DND-41 (cell line): ENCODE results near the gene DPYD.

Experiments used
- ATAC-seq: fragments of 200-7000 bp; cut with Tn5 transposase; 3 replicates; pipeline ENCODE4 v1.9.1; 2021; ENCODE audit warnings: low read depth; ENCODE audit not compliant: insufficient read depth
- DNase-seq: peaks from one replicate; pipeline ENCODE4 v3.0.0-alpha.2; 2020
- H2AFZ ChIP-seq: 2 replicates; pipeline ENCODE4 v1.6.0; 2012; ENCODE audit warnings: low read depth, low read length
- H3K27ac ChIP-seq: 2 replicates; pipeline ENCODE4 v1.5.1; 2012; ENCODE audit warnings: low read length, inconsistent platforms
- H3K27me3 ChIP-seq: fragments of 200-600 bp; sonication (generic); 2 replicates; pipeline ENCODE4 v1.6.0; 2012; ENCODE audit warnings: low read length, mild to moderate bottlenecking, inconsistent platforms; ENCODE audit not compliant: insufficient read depth, poor library complexity
- H3K36me3 ChIP-seq: 2 replicates; pipeline ENCODE4 v1.5.1; 2012; ENCODE audit warnings: low read length, inconsistent platforms; ENCODE audit not compliant: insufficient read depth
- H3K4me1 ChIP-seq: 2 replicates; pipeline ENCODE4 v1.5.1; 2012; ENCODE audit warnings: mild to moderate bottlenecking, low read length; ENCODE audit not compliant: insufficient read depth
- H3K4me2 ChIP-seq: 2 replicates; pipeline ENCODE4 v1.6.0; 2012; ENCODE audit warnings: mild to moderate bottlenecking, moderate library complexity, low read length, inconsistent platforms; ENCODE audit not compliant: insufficient read depth
- H3K4me3 ChIP-seq, 2 experiments: fragments of 200-600 bp in 1 of 2; shearing (Covaris generic) in 1 of 2; 2 replicates each; pipeline ENCODE4 v1.5.1; 2012 to 2016; ENCODE audit warnings: inconsistent platforms in 2 of 2, low read length in 2 of 2, mild to moderate bottlenecking in 2 of 2, low read depth in 1 of 2, moderate library complexity in 1 of 2
- H3K79me2 ChIP-seq: 2 replicates; pipeline ENCODE4 v1.6.0; 2012; ENCODE audit warnings: low read length, inconsistent platforms; ENCODE audit not compliant: insufficient read depth
- H3K9ac ChIP-seq: 2 replicates; pipeline ENCODE4 v1.6.0; 2012; ENCODE audit warnings: low read depth, mild to moderate bottlenecking, inconsistent platforms, low read length, moderate library complexity
- H3K9me3 ChIP-seq: 2 replicates; pipeline ENCODE4 v1.5.1; 2012; ENCODE audit warnings: low read length, moderate library complexity, mild to moderate bottlenecking, inconsistent platforms; ENCODE audit not compliant: insufficient read depth, severe bottlenecking
- H4K20me1 ChIP-seq: 2 replicates; pipeline ENCODE4 v1.6.0; 2012; ENCODE audit warnings: low read length; ENCODE audit not compliant: insufficient read depth
- CTCF ChIP-seq: IDR thresholded peaks from 2 replicates; pipeline ENCODE4 v1.5.1; 2012; ENCODE audit warnings: borderline replicate concordance, low read length, moderate library complexity, mild to moderate bottlenecking; ENCODE audit not compliant: poor library complexity, severe bottlenecking; ENCODE audit errors: extremely low read depth
- EZH2 ChIP-seq: IDR thresholded peaks from 3 replicates; pipeline ENCODE4 v1.6.1; 2012; ENCODE audit warnings: borderline replicate concordance, low read depth, mild to moderate bottlenecking, moderate library complexity, low read length, inconsistent platforms; ENCODE audit not compliant: severe bottlenecking

DPYD gene

DNA sequence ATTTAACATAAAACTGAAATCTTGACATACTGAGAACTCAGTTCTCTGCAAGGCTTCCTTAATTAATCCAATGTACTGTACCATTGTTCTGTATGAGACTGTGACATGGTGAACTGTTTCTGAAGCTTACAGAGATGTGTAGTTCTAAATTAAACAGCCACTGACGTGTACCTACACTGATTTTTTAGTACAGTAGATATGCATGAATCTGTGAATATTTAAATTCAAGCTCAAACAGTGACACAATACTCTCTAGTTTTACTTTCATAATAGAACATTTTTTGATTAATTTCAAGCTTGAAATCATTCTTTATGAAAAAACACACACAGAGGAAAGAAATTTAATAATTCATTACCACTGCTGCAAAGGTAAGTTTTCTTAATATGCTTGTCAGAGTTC, 621.9 kb downstream of the DPYD start:
- no peaks in the 10 kb centered on the region for H4K20me1 ChIP-seq
- peaks cover 3% of the 10 kb centered on the region; the same call in 1 of the 2 replicates for H3K36me3 ChIP-seq
- no peaks in the 10 kb centered on the region for H3K79me2 ChIP-seq
- no peaks in the 10 kb centered on the region for H3K4me1 ChIP-seq
- no peaks in the 10 kb centered on the region for H3K27me3 ChIP-seq
- no peak overlapping the region for H3K4me3 ChIP-seq
- DNase-seq (no peak), ATAC-seq (no peak)
- H3K9ac ChIP-seq, result no peak overlapping the region
- TF ChIP-seq CTCF (no peak), EZH2 (no peak)
- H3K27ac ChIP-seq, result no peak overlapping the region
- H3K4me2 ChIP-seq, result no peak overlapping the region
- H2AFZ ChIP-seq, result no peak overlapping the region
- H3K9me3 ChIP-seq, result no peaks in the 10 kb centered on the region

- H2AFZ ChIP-seq, result no peak overlapping the region
- H3K9me3 ChIP-seq, result no peaks in the 10 kb centered on the region
- no peaks in the 10 kb centered on the region for H3K4me1 ChIP-seq
- H3K27ac ChIP-seq, result no peak overlapping the region
- no peaks in the 10 kb centered on the region for H4K20me1 ChIP-seq
- no peaks in the 10 kb centered on the region for H3K79me2 ChIP-seq
- no peak overlapping the region for H3K4me3 ChIP-seq
- H3K27me3 ChIP-seq, result no peaks in the 10 kb centered on the region
- H3K9ac ChIP-seq, result no peak overlapping the region
- H3K36me3 ChIP-seq, result peaks cover 3% of the 10 kb centered on the region
- no peak overlapping the region for H3K4me2 ChIP-seq
- TF ChIP-seq EZH2 (no peak), CTCF (no peak)
- DNase-seq (no peak), ATAC-seq (no peak)
Observed at GRCh38 chr1:97297611-97298010, 623.2 kb downstream of the DPYD start.

GRCh38 chr1:97281962-97282361, 638.9 kb downstream of the DPYD start:
- no peak overlapping the region for H3K4me3 ChIP-seq
- DNase-seq, result no peak
- H3K27me3 ChIP-seq, result no peaks in the 10 kb centered on the region
- no peaks in the 10 kb centered on the region for H3K36me3 ChIP-seq
- no peaks in the 10 kb centered on the region for H3K9me3 ChIP-seq
- no peaks in the 10 kb centered on the region for H4K20me1 ChIP-seq
- TF ChIP-seq EZH2 (no peak), CTCF (no peak)
- no peaks in the 10 kb centered on the region for H3K79me2 ChIP-seq
- ATAC-seq, result no peak
- H3K4me1 ChIP-seq, result no peaks in the 10 kb centered on the region
- H3K9ac ChIP-seq, result no peak overlapping the region
- no peak overlapping the region for H3K27ac ChIP-seq
- H3K4me2 ChIP-seq, result no peak overlapping the region
- H2AFZ ChIP-seq, result no peak overlapping the region

- DNase-seq, result no peak
- Histone ChIP-seq H3K9ac (no peak overlapping the region), H3K4me2 (no peak overlapping the region), H3K36me3 (no peaks in the 10 kb centered on the region), H3K79me2 (no peaks in the 10 kb centered on the region), H4K20me1 (no peaks in the 10 kb centered on the region), H3K4me1 (no peaks in the 10 kb centered on the region), H2AFZ (no peak overlapping the region), H3K9me3 (no peaks in the 10 kb centered on the region), H3K27me3 (no peaks in the 10 kb centered on the region), H3K27ac (no peak overlapping the region), H3K4me3 (no peak overlapping the region)
- no peak for TF ChIP-seq CTCF
- no peak for TF ChIP-seq EZH2
- no peak for ATAC-seq
Observed at GRCh38 chr1:97277891-97278654, 642.8 kb downstream of the DPYD start.
